Measurements from ENCODE around the gene BAAT.

DNA sequence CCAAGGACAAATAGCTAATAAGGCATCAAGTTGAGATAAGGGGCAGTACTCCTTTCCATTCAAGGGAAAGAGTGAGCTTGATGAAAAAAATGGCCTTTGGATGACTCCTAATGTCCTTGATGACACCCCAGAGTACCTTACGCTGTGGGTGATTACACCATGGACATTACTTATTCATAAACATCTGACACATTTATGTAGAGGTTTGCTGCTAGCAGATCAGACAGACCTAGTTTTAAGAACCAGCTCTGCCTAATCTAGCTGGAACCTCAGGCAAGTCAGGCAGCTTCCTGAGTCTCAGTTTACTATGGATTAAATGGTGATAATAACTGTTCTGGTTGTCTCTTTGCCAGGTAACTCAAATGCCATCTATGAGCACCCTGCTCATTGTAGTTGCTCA lies 47.9 kb upstream of the BAAT start:
- TF ChIP-seq, protein P1, sequence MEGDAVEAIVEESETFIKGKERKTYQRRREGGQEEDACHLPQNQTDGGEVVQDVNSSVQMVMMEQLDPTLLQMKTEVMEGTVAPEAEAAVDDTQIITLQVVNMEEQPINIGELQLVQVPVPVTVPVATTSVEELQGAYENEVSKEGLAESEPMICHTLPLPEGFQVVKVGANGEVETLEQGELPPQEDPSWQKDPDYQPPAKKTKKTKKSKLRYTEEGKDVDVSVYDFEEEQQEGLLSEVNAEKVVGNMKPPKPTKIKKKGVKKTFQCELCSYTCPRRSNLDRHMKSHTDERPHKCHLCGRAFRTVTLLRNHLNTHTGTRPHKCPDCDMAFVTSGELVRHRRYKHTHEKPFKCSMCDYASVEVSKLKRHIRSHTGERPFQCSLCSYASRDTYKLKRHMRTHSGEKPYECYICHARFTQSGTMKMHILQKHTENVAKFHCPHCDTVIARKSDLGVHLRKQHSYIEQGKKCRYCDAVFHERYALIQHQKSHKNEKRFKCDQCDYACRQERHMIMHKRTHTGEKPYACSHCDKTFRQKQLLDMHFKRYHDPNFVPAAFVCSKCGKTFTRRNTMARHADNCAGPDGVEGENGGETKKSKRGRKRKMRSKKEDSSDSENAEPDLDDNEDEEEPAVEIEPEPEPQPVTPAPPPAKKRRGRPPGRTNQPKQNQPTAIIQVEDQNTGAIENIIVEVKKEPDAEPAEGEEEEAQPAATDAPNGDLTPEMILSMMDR (conservative IDR thresholded peaks at IDR 0.05) = no peak
- TF ChIP-seq EZH2 (IDR thresholded peaks at IDR 0.05; ENCODE audit: low read depth) = no peak
